Smooth muscle cell (in vitro differentiated cells): Measurements from ENCODE around the gene PALS2. TPM values are rescaled to one million over a fixed set of nuclear protein-coding genes. Genes with fewer than 3 reads are reported as not detected.

Experiments used
- DNase-seq: peaks from one replicate; lab custom pipeline; 2025; ENCODE audit not compliant: unreplicated experiment; lab: John Stamatoyannopoulos, UW
- H2AFZ ChIP-seq: fragments of 200-600 bp; sonication (generic); 2 replicates; pipeline ENCODE4 v1.6.0; 2016; ENCODE audit warnings: antibody characterized with exemption, low read depth, mild to moderate bottlenecking
- H3F3A ChIP-seq: fragments of 200-600 bp; sonication (generic); 2 replicates; pipeline ENCODE4 v1.6.0; 2017; ENCODE audit warnings: antibody characterized with exemption, low read depth
- H3K27ac ChIP-seq: fragments of 200-600 bp; sonication (generic); 2 replicates; pipeline ENCODE4 v1.5.1; 2016; ENCODE audit warnings: low read depth, mild to moderate bottlenecking
- H3K27me3 ChIP-seq: fragments of 200-600 bp; sonication (generic); 2 replicates; pipeline ENCODE4 v1.6.1; 2016; ENCODE audit warnings: low read depth, mild to moderate bottlenecking
- H3K36me3 ChIP-seq: fragments of 200-600 bp; sonication (generic); 2 replicates; pipeline ENCODE4 v1.5.1; 2016; ENCODE audit warnings: low read depth
- H3K4me1 ChIP-seq: fragments of 200-600 bp; sonication (generic); 2 replicates; pipeline ENCODE4 v1.5.1; 2016; ENCODE audit warnings: low read depth
- H3K4me2 ChIP-seq: fragments of 200-600 bp; sonication (generic); 2 replicates; pipeline ENCODE4 v1.6.0; 2016; ENCODE audit warnings: mild to moderate bottlenecking
- H3K4me3 ChIP-seq: fragments of 200-600 bp; sonication (generic); 2 replicates; pipeline ENCODE4 v1.5.1; 2016; ENCODE audit warnings: mild to moderate bottlenecking
- H3K79me2 ChIP-seq: fragments of 200-600 bp; sonication (generic); 2 replicates; pipeline ENCODE4 v1.6.0; 2016; ENCODE audit warnings: low read depth, mild to moderate bottlenecking
- H3K9ac ChIP-seq: fragments of 200-600 bp; sonication (generic); 2 replicates; pipeline ENCODE4 v1.6.0; 2016; ENCODE audit warnings: low read depth
- H3K9me3 ChIP-seq: fragments of 200-600 bp; sonication (generic); replicated peaks from 2 replicates; pipeline ENCODE4 v1.5.1; 2016; ENCODE audit warnings: low read depth
- H4K20me1 ChIP-seq: fragments of 200-600 bp; sonication (generic); 2 replicates; pipeline ENCODE4 v1.6.0; 2016; ENCODE audit warnings: low read depth
- CTCF ChIP-seq: fragments of 200-600 bp; sonication (generic); IDR thresholded peaks from 2 replicates; pipeline ENCODE4 v1.5.1; 2017; ENCODE audit warnings: borderline replicate concordance, mild to moderate bottlenecking, antibody characterized with exemption; ENCODE audit not compliant: insufficient read depth, poor library complexity, severe bottlenecking
- WGBS: methylation state at CpG from one replicate; pipeline ENCODE4 v1.1.7; 2016; ENCODE audit warnings: low lambda C conversion rate; 5-methylcytosine and 5-hydroxymethylcytosine counted together
- polyA plus RNA-seq: library from polyadenylated mRNA; unstranded; fragments of >200 nt; fragmentation: Nextera tagmentation; extraction: Ambion mirVana; gene quantifications from 2 replicates; pipeline ENCODE4 v1.2.1, GENCODE V29; 2016
- total RNA-seq: library from RNA; depleted of rRNA; stranded (reverse); fragments of >200 nt; gene quantifications from 2 replicates; pipeline ENCODE4 v1.2.3, GENCODE V29; 2014

The PALS2 gene
- total and polyA plus RNA-seq, 2 experiments from 2014 or later, result 11.1 to 32.2 TPM

DNA sequence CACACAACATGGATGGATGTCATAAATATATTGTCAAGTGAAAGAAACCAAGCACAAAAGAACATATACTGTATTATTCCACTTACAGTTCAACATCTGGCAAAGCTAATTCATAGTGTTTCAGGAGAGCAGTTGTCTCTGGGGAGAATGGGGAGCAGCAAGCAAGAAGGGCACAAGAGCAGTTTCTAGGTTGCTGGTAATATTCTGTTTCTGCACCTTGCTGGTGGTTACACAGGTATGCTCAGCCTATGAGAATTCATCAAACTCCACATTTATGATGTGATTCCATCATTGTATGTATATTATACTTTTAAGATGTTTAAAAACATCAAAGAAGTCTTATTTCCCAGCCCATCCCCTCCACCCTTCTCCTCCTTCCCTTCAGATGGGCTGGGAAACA is 18.1 kb upstream of the PALS2 start:
- Histone ChIP-seq H3K9ac (no peak overlapping the region), H3K4me3 (no peak overlapping the region), H3K36me3 (no peaks in the 10 kb centered on the region), H3K27me3 (no peaks in the 10 kb centered on the region), H3K9me3 (no peaks in the 10 kb centered on the region), H2AFZ (no peak overlapping the region), H3K4me2 (no peak overlapping the region), H3K4me1 (no peaks in the 10 kb centered on the region), H3K79me2 (no peaks in the 10 kb centered on the region), H3F3A (no peaks in the 10 kb centered on the region), H4K20me1 (no peaks in the 10 kb centered on the region), H3K27ac (no peak overlapping the region)
- TF ChIP-seq CTCF, result no peak
- no peak for DNase-seq

DNA sequence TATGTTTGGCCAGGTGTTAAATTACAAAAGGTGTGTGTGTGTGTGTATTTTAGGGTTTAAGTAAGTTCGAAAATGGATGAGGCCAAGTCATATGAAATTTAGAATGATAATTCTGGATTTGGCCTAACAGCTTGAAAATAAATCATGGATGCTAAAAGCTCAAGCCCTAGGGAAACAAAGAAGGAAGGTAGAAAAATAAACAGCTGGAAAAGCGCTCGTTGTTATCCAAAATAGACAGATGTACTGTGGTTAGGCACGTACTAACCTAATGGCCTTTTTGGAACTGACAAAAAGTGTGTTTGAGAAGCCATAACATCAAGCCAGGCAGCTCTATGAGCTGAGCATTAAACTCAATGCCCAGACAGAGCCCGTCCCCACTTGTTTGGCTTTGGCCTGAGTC is 17.5 kb upstream of the PALS2 start:
- H2AFZ ChIP-seq, result no peak overlapping the region
- H3K4me3 ChIP-seq, result no peak overlapping the region
- WGBS, result 94% methylated on average over 5 of the region's 5 CpGs
- H3K27me3 ChIP-seq, result no peaks in the 10 kb centered on the region
- no peak for DNase-seq
- no peak for TF ChIP-seq CTCF
- no peak overlapping the region for H3K27ac ChIP-seq
- H3K9ac ChIP-seq, result no peak overlapping the region
- no peaks in the 10 kb centered on the region for H3K4me1 ChIP-seq
- no peaks in the 10 kb centered on the region for H3K9me3 ChIP-seq
- no peaks in the 10 kb centered on the region for H3F3A ChIP-seq
- H3K79me2 ChIP-seq, result no peaks in the 10 kb centered on the region
- no peak overlapping the region for H3K4me2 ChIP-seq
- H4K20me1 ChIP-seq, result no peaks in the 10 kb centered on the region
- no peaks in the 10 kb centered on the region for H3K36me3 ChIP-seq

- no peaks in the 10 kb centered on the region for H3K27me3 ChIP-seq
- no peak overlapping the region for H3K9ac ChIP-seq
- no peaks in the 10 kb centered on the region for H3K4me1 ChIP-seq
- H3K4me2 ChIP-seq, result no peak overlapping the region
- WGBS, result 94% methylated on average over 3 of the region's 3 CpGs
- no peak overlapping the region for H2AFZ ChIP-seq
- H3K27ac ChIP-seq, result no peak overlapping the region
- no peaks in the 10 kb centered on the region for H4K20me1 ChIP-seq
- no peaks in the 10 kb centered on the region for H3K36me3 ChIP-seq
- DNase-seq, result no peak
- H3K4me3 ChIP-seq, result no peak overlapping the region
- no peaks in the 10 kb centered on the region for H3K9me3 ChIP-seq
- TF ChIP-seq CTCF, result no peak
- H3K79me2 ChIP-seq, result no peaks in the 10 kb centered on the region
- no peaks in the 10 kb centered on the region for H3F3A ChIP-seq
These were observed 12.5 kb upstream of the PALS2 start for GRCh38 chr7:24560772-24561171.

DNA sequence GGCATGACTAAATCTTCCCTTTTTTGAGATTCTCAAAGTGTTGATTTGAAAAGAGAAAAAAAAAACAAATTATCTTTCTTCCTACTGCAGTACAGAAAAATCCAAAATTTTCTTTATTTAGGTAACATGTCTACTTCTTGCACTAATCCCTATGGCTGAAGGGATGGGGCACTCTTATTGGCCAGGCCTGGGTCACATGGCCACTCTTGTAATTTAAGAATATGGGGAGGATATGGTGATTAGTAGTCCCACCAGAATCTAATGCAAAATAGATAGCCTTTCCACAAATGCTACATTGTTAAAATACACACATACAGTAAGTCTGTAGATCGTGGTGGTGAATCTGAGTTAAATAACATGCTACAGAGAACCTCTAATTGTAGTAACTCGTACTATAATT is 7.0 kb upstream of the PALS2 start:
- Histone ChIP-seq H3K36me3 (no peaks in the 10 kb centered on the region), H3K9me3 (no peaks in the 10 kb centered on the region), H2AFZ (no peak overlapping the region), H3F3A (no peaks in the 10 kb centered on the region), H3K27ac (no peak overlapping the region), H3K79me2 (no peaks in the 10 kb centered on the region), H3K9ac (no peak overlapping the region), H3K4me3 (no peak overlapping the region), H4K20me1 (no peaks in the 10 kb centered on the region), H3K27me3 (peaks cover 23% of the 10 kb centered on the region), H3K4me2 (no peak overlapping the region), H3K4me1 (peaks cover 6% of the 10 kb centered on the region)
- 94% methylated on average over 2 of the region's 2 CpGs for WGBS
- TF ChIP-seq CTCF, result no peak
- DNase-seq, result no peak
